ENCODE data around the gene EDN1.
"Not testable (repeated sequence)": the region's sequence is repeated elsewhere in the genome, so short reads cannot be mapped to it uniquely, and the experiment has no call there.

EDN1 gene

DNA sequence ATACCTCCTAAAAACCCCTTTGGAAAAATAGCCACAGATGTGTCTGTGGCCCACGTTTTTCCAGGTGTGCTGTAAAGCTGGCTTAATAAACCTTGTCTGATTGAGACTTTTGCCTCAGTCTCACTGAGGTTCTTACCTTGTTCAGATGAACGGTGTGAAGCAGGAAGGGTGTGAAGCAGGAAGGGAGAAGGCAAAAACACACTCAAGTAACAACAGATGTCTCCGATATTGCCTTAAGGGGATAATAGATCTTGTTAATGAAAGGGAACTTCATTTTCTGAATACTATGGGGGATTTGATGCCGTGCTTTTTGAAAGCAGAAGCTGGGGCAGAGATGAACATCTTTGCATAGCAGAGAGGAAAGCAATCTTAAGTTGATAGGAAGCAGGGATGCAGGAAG is 37.8 kb downstream of the EDN1 start:
- H3K4me3 ChIP-seq (ENCODE audit: extremely low read depth, insufficient read depth, low read length, poor library complexity, severe bottlenecking), result no peak overlapping the region
- WGBS, 2 experiments (ENCODE audit: insufficient coverage in 2 of 2), result 69 to 78% methylated on average over 2 to 3 of the region's 4 CpGs
- H3K27ac ChIP-seq (ENCODE audit: low read depth, low read length, severe bottlenecking), result no peak overlapping the region
- H3K9me3 ChIP-seq (ENCODE audit: control insufficient read depth, low read length), result no peaks in the 10 kb centered on the region
- H3K4me1 ChIP-seq (ENCODE audit: control insufficient read depth, insufficient read depth, low read length, poor library complexity, severe bottlenecking), result peaks cover 43% of the 10 kb centered on the region
- no peaks in the 10 kb centered on the region for H3K36me3 ChIP-seq (ENCODE audit: control insufficient read depth, insufficient read depth, low read length)

DNA sequence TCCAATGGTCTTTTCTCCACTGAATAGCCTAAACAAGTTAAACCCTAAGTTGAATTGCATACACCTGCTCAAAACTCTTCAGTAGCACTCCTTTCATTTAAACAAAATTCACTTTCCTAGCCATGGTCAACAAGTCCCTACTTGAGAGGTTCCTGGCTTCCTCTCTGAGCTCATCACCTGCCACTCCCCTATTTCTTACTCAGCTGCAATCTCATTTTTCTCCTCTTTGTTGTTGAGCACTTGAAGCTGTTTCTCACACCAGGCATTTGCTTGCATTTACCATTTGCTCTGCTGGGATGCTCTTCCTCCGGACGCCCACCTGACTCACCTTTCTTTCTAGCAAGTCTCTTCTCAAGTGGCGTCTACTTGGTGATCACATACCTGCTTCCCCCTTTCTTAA is 38.5 kb downstream of the EDN1 start:
- no peak overlapping the region for H3K4me3 ChIP-seq (ENCODE audit: extremely low read depth, insufficient read depth, low read length, poor library complexity, severe bottlenecking)

DNA sequence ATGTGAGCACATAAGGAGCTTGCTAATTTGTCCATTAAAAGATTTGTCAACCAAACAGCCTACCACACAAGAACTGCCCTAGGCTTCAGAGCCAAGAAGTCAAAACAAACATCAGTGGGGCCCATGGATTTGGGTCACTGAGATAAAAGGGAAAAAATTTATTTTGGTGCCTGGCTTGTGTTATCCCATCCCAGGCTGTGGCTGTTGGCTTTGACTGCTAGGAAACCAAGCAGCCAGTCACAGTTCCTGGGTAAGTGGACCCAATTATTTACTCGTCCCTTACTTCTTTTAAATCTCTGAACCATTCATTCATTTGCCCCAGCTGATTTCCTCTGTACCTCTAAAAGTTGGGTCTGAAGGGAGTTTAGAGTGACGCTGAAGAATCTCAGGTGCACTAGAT is 41.3 kb downstream of the EDN1 start:
- Histone ChIP-seq H3K9me3 (ENCODE audit: control insufficient read depth, low read length) (no peaks in the 10 kb centered on the region), H3K36me3 (ENCODE audit: control insufficient read depth, insufficient read depth, low read length) (no peaks in the 10 kb centered on the region), H3K4me3 (ENCODE audit: extremely low read depth, insufficient read depth, low read length, poor library complexity, severe bottlenecking) (no peak overlapping the region), H3K4me1 (ENCODE audit: control insufficient read depth, insufficient read depth, low read length, poor library complexity, severe bottlenecking) (peaks cover 42% of the 10 kb centered on the region), H3K27ac (ENCODE audit: low read depth, low read length, severe bottlenecking) (peak overlapping the region; percentile 39)
- WGBS, 2 experiments (ENCODE audit: insufficient coverage in 2 of 2), result no CpG with 5 or more reads among the region's 2 CpGs

More for the DNA sequence above, 38.5 kb downstream of the EDN1 start:
- WGBS, 2 experiments (ENCODE audit: insufficient coverage in 2 of 2), result 64 to 74% methylated on average over 3 of the region's 3 CpGs
- H3K36me3 ChIP-seq (ENCODE audit: control insufficient read depth, insufficient read depth, low read length), result no peaks in the 10 kb centered on the region
- H3K9me3 ChIP-seq (ENCODE audit: control insufficient read depth, low read length), result no peaks in the 10 kb centered on the region
- peak overlapping the region; percentile 3 for H3K27ac ChIP-seq (ENCODE audit: low read depth, low read length, severe bottlenecking)
- peaks cover 43% of the 10 kb centered on the region for H3K4me1 ChIP-seq (ENCODE audit: control insufficient read depth, insufficient read depth, low read length, poor library complexity, severe bottlenecking)

DNA sequence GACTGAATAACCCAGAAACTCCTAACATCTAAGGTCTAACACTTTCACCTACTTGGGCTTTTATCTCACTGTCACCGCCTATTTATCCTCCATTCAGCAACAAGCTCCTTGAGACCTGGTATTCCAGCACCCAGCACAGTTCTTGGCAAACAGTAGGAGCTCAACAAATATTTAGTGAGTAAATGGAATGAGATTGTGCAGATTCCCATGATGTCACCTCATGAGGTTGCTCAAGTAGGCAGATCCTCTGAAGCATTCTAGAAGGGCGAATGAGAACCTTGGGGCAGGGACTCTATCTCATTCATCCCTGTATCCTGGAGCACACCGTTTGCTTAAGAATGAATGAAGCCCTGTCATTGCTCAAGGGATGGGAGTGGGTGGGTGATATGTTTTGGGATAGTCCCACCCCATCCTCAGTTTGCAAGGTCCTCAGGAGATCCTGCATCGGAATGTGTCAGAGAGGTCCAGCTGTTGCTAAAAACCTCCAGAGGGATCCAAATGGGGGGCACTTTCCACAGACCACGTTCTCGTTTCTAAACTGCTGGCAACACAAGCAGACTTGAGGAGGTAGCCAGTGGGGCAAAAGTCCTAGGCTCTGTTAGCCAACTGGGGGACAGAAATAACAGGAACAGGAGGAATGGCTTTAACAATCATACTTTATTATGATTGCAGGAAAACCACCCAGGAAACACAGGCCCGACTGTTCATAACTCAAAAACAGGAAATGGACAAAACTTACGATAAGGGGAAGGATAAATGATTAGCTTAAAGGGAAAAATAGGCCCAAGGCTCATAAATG is 42.0 kb downstream of the EDN1 start:
- WGBS, 2 experiments (ENCODE audit: insufficient coverage in 2 of 2), result 87 to 94% methylated on average over 3 to 6 of the region's 8 CpGs
- peak overlapping the region; percentile 39 for H3K27ac ChIP-seq (ENCODE audit: low read depth, low read length, severe bottlenecking)
- no peak overlapping the region for H3K4me3 ChIP-seq (ENCODE audit: extremely low read depth, insufficient read depth, low read length, poor library complexity, severe bottlenecking)
- H3K4me1 ChIP-seq (ENCODE audit: control insufficient read depth, insufficient read depth, low read length, poor library complexity, severe bottlenecking), result peaks cover 45% of the 10 kb centered on the region
- no peaks in the 10 kb centered on the region for H3K36me3 ChIP-seq (ENCODE audit: control insufficient read depth, insufficient read depth, low read length)
- no peaks in the 10 kb centered on the region for H3K9me3 ChIP-seq (ENCODE audit: control insufficient read depth, low read length)

DNA sequence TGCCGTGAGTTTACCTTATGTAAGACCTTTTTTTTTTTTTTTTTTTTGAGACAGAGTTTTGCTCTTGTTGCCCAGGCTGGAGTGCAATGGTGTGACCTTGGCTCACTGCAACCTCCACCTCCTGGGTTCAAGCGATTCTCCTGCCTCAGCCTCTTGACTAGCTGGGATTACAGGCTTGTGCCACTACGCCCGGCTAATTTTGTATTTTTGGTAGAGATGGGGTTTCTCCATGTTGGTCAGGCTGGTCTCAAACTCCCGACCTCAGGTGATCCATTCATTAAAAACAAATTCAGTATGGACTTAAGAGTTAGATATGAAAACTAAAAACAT is 42.6 kb downstream of the EDN1 start:
- H3K4me3 ChIP-seq (ENCODE audit: extremely low read depth, insufficient read depth, low read length, poor library complexity, severe bottlenecking); H3K9me3 ChIP-seq (ENCODE audit: control insufficient read depth, low read length); H3K36me3 ChIP-seq (ENCODE audit: control insufficient read depth, insufficient read depth, low read length); H3K27ac ChIP-seq (ENCODE audit: low read depth, low read length, severe bottlenecking): not testable (repeated sequence)
- H3K4me1 ChIP-seq (ENCODE audit: control insufficient read depth, insufficient read depth, low read length, poor library complexity, severe bottlenecking), result peaks cover 43% of the 10 kb centered on the region
- WGBS, 2 experiments (ENCODE audit: insufficient coverage in 2 of 2), result 71 to 100% methylated on average over 1 of the region's 5 CpGs

DNA sequence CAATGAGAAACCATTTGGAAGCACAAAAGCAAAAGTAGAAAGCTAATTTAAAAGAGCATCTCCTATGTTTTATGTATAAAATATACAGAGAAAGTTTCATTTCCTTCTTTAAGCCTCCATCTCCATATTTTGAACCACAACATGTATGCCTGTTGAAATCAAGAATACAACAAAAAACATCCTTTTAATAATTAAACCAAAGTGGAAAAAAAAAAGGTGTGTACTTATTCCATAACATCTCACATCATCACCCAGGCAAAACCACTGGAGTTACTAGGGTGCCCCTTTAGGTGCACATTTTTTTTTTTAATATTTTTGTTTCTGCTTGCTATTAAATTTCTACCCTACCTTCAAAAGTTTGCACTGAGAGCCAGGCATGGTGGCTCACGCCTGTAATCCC is 43.0 kb downstream of the EDN1 start:
- Histone ChIP-seq H3K36me3 (ENCODE audit: control insufficient read depth, insufficient read depth, low read length) (no peaks in the 10 kb centered on the region), H3K27ac (ENCODE audit: low read depth, low read length, severe bottlenecking) (no peak overlapping the region), H3K4me1 (ENCODE audit: control insufficient read depth, insufficient read depth, low read length, poor library complexity, severe bottlenecking) (peaks cover 39% of the 10 kb centered on the region), H3K9me3 (ENCODE audit: control insufficient read depth, low read length) (peaks cover 3% of the 10 kb centered on the region), H3K4me3 (ENCODE audit: extremely low read depth, insufficient read depth, low read length, poor library complexity, severe bottlenecking) (no peak overlapping the region)
- 100% methylated on average over 1 of the region's 1 CpG; no CpG with 5 or more reads in 1 of the 2 experiments for WGBS, 2 experiments (ENCODE audit: insufficient coverage in 2 of 2)

DNA sequence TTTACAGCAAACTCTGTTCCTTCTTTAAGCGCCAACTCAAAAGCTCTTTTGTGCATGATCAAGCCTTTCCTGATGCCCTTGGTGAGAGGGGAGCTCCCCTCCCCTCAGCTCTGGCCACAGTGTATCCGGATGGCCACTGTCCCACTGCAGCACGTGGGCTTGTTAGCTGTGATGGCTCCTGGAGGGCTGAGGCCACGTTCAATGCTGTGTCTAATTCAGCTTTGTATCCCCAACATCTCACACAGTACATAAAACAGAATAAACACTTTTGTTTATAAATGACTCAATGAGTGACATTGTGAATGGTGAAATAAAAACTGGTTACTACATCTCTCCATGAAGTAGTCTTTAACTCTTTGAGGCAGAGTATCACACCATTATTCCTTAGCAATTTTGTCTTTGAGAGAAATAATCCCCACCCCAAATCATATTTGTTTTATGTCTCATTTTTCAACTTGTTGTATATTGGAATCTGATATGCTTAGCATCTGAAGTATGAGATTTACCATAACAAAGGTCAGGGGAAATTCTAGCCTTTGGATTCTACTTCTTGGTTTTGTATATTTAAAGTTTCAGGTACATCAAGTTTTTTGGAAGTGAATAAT is 44.5 kb downstream of the EDN1 start:
- Histone ChIP-seq H3K4me3 (ENCODE audit: extremely low read depth, insufficient read depth, low read length, poor library complexity, severe bottlenecking) (no peak overlapping the region), H3K27ac (ENCODE audit: low read depth, low read length, severe bottlenecking) (no peak overlapping the region), H3K4me1 (ENCODE audit: control insufficient read depth, insufficient read depth, low read length, poor library complexity, severe bottlenecking) (peaks cover 29% of the 10 kb centered on the region), H3K9me3 (ENCODE audit: control insufficient read depth, low read length) (peaks cover 3% of the 10 kb centered on the region), H3K36me3 (ENCODE audit: control insufficient read depth, insufficient read depth, low read length) (no peaks in the 10 kb centered on the region)
- 100% methylated on average over 3 of the region's 4 CpGs; no CpG with 5 or more reads in 1 of the 2 experiments for WGBS, 2 experiments (ENCODE audit: insufficient coverage in 2 of 2)

DNA sequence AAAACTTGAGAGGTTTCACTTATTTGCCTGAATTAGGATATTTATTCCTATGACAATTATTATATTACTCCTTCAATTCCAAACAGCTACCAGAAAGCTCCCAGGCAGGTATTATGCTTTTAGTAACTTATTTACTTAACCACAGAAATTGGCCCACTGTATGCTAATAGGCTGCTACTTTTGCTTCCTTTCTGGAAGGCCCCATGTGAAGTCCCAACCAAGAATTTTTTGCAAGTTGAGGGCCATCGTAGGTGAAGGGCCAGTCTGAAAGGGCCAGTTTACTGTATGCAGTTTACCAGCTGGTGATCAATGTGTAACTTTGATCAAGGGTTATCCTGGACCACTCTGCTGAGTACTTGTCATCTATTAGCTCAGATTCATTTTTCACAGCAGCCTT is 45.0 kb downstream of the EDN1 start:
- H3K9me3 ChIP-seq (ENCODE audit: control insufficient read depth, low read length), result peaks cover 3% of the 10 kb centered on the region
- no peak overlapping the region for H3K4me3 ChIP-seq (ENCODE audit: extremely low read depth, insufficient read depth, low read length, poor library complexity, severe bottlenecking)
- H3K36me3 ChIP-seq (ENCODE audit: control insufficient read depth, insufficient read depth, low read length), result no peaks in the 10 kb centered on the region
- peaks cover 29% of the 10 kb centered on the region for H3K4me1 ChIP-seq (ENCODE audit: control insufficient read depth, insufficient read depth, low read length, poor library complexity, severe bottlenecking)
- WGBS, 2 experiments (ENCODE audit: insufficient coverage in 2 of 2), result 78% methylated on average over 1 of the region's 1 CpG; no CpG with 5 or more reads in 1 of the 2 experiments
- H3K27ac ChIP-seq (ENCODE audit: low read depth, low read length, severe bottlenecking), result no peak overlapping the region

DNA sequence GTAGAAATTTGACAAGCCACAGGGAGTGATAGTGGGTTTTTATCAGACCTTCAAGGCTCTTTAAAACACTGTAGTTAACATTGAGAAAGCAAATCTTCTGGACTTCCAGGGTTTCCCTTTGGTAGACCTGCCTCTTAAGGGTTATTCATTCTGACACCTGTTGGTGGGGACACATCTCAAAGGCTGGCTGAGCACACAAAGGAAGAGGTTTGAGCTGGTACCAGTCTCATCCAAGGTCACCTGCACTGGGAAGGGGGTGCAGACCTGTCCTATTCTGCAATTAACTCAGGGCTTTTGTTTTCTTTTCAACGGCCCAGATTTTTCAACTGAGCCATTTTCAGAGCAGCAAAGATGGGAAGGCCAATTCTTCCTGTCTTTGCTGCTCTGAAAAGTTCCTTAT is 45.6 kb downstream of the EDN1 start:
- H3K9me3 ChIP-seq (ENCODE audit: control insufficient read depth, low read length), result peaks cover 3% of the 10 kb centered on the region
- H3K27ac ChIP-seq (ENCODE audit: low read depth, low read length, severe bottlenecking), result no peak overlapping the region
- no peak overlapping the region for H3K4me3 ChIP-seq (ENCODE audit: extremely low read depth, insufficient read depth, low read length, poor library complexity, severe bottlenecking)
- H3K4me1 ChIP-seq (ENCODE audit: control insufficient read depth, insufficient read depth, low read length, poor library complexity, severe bottlenecking), result peaks cover 27% of the 10 kb centered on the region
- H3K36me3 ChIP-seq (ENCODE audit: control insufficient read depth, insufficient read depth, low read length), result no peaks in the 10 kb centered on the region
- 69 to 89% methylated on average over 1 of the region's 1 CpG for whole genome bisulfite sequencing, 2 experiments (ENCODE audit: insufficient coverage in 2 of 2)

DNA sequence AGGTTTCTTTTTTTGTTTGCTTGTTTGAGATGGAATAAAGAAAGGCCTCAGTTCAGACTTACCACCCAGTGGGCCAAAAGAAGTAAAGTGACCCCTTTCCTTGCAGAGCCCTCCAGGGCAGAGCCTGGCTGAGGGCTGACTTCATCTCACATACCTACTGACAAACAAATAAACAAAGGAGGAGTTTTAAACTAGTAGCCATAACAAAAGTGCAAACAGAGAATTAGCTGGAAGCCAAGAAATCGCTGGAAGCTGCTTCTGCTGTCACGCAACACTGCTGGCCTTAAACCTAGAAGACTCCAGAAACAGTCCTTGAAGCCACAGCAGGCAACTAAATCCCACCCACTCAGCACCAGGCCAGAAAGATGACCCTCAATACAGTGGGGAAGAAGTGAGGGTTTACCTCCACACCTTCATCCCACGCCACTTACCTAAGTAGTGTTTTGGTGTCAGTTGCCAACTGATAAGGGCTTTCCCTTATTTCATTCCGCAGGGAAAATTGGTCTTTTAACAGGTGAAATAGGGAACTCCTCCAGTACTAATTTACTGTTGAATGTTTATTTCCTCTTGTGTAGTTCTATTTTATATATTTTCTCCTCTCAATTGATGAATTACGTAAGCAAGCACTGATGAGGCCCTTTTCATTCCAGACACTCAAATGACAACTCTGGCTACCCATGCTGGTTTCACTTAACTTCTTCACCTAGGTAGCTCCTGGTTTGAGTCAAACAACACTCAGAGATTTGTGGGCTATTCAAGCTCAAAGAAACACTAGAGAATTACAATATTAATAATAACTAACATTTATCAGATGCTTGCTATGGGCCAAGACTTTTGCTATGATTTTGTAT is 46.2 kb downstream of the EDN1 start:
- H3K4me1 ChIP-seq (ENCODE audit: control insufficient read depth, insufficient read depth, low read length, poor library complexity, severe bottlenecking), result peaks cover 22% of the 10 kb centered on the region
- no peak overlapping the region for H3K27ac ChIP-seq (ENCODE audit: low read depth, low read length, severe bottlenecking)
- no peak overlapping the region for H3K4me3 ChIP-seq (ENCODE audit: extremely low read depth, insufficient read depth, low read length, poor library complexity, severe bottlenecking)
- peaks cover 3% of the 10 kb centered on the region for H3K9me3 ChIP-seq (ENCODE audit: control insufficient read depth, low read length)
- WGBS, 2 experiments (ENCODE audit: insufficient coverage in 2 of 2), result 50 to 79% methylated on average over 1 to 2 of the region's 5 CpGs
- H3K36me3 ChIP-seq (ENCODE audit: control insufficient read depth, insufficient read depth, low read length), result no peaks in the 10 kb centered on the region

All from mesodermal cell (in vitro differentiated cells).